GM18508 (cell line): Measurements from ENCODE around the gene CHRND.
"Not testable (repeated sequence)": the region's sequence is repeated elsewhere in the genome, so short reads cannot be mapped to it uniquely, and the experiment has no call there.

Experiments
- ATAC-seq: cut with Tn5 transposase; IDR thresholded peaks from one replicate; pipeline ENCODE4 v1.9.1; 2021; ENCODE audit warnings: moderate number of reproducible peaks; ENCODE audit not compliant: insufficient read depth, unreplicated experiment

The CHRND gene

DNA sequence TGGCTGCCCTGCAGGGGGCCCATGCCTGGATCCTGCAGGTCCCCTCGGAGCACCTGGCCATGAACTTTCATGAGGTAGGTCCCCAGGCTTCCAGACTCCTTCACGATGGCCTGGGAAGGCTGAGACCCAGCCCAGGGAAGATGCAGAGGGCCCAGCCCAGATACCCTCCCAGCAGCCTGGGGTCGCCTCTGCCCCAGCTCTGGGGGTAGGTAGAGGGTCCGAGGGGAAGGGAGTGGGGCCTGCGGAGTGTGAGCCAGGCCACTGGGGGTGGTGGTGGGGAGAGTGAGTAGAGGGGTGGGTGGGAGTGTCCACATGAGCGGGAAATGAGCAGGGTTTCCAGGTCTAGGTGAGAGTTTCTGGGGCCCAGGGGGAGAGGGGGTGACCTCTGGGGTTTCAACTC lies 1.2 kb upstream of the CHRND start:
- no peak for ATAC-seq

GRCh38 chr2:232525199-232525598 lies 761 bp upstream of the CHRND start:
- no peak for ATAC-seq

- no peak for ATAC-seq
Observed at GRCh38 chr2:232526372-232526941, 497 bp downstream of the CHRND start.

GRCh38 chr2:232527905-232528470 lies 2.0 kb downstream of the CHRND start:
- ATAC-seq, result no peak

- ATAC-seq, result no peak
Observed at GRCh38 chr2:232528746-232529460, 2.9 kb downstream of the CHRND start.

DNA sequence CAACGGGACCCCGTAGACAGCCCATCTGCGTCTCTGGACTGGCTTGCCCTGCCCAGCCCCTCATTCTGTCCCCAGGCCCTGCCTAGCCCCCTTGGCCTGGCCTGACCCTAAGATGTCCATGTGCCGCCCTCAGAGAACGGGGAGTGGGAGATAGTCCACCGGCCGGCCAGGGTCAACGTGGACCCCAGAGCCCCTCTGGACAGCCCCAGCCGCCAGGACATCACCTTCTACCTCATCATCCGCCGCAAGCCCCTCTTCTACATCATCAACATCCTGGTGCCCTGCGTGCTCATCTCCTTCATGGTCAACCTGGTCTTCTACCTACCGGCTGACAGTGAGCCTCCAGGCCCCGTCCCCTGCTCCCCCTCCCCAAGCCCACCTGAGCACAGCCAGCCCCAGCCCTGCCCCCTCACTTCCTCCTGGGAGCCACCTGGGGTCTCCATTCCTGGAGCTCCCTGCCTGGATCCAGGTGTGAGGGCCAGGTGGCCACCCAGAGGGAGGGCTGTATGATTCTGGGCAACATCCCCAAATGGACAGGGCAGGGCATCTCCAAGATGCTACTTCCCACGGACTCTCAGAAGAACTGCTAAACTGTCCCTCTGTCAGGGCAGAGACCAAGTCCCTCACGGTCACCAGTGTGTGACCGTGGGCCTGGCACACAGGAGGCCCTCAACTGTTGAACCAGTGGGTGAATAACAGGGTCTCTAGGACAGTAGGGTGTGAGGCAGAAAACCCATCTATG lies 4.0 kb downstream of the CHRND start:
- ATAC-seq, result no peak

- no peak for ATAC-seq
Observed at GRCh38 chr2:232530626-232531260, 4.8 kb downstream of the CHRND start.

DNA sequence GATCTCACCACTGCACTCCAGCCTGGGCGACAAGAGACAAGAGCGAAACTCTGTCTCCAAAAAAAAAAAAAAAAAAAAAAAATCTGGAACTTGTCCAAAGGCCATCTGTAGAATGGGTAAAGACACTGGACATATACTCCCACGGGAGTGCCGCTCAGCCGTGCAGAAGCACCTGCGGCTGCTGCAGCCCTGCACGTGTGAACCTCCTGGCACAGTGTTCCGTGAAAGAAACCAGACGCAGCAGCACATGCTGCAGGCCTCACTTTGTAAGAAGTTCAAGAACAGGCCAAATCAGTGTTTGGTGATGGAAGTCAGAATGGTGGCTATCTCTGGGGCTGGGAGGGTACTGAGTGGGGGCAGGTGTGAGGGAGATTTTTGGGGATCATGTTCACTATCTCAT lies 6.5 kb downstream of the CHRND start:
- ATAC-seq, result no peak

GRCh38 chr2:232532821-232533220 lies 6.9 kb downstream of the CHRND start:
- ATAC-seq, result not testable (repeated sequence)

GRCh38 chr2:232533944-232534710 lies 8.2 kb downstream of the CHRND start:
- no peak for ATAC-seq

- no peak for ATAC-seq
Observed at GRCh38 chr2:232534940-232535651, 9.1 kb downstream of the CHRND start.

GRCh38 chr2:232535761-232536530 lies 10.0 kb downstream of the CHRND start:
- no peak for ATAC-seq

DNA sequence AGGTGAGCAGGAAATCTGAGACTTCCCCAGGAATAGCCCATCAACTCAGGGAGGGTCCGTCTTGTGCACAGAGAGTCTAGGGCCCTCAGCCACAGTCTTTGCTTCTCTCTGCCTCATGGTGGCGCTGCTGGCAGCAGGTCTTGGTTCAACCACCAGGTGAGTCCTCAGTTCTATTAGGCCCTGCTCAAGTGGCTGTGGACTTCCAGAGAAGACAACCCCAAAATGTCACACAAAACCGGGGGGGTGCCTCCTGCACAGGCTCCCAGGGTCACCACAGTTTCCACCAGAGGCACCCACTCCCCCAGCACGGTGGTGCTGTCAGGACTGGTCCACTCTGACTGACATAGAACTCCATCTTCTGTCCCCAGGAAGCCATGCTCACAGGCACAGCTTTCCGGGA lies 11.1 kb downstream of the CHRND start:
- ATAC-seq, result no peak

- no peak for ATAC-seq
Observed at GRCh38 chr2:232537499-232537898, 11.5 kb downstream of the CHRND start.

GRCh38 chr2:232538671-232539070 lies 12.7 kb downstream of the CHRND start:
- ATAC-seq, result no peak

GRCh38 chr2:232539298-232540231 lies 13.6 kb downstream of the CHRND start, which contains the start of gene CHRNG:
CHRNG (plus strand) TSS chr2:232539692; CDS start chr2:232539748, 56 bp downstream.
- ATAC-seq, result no peak

- ATAC-seq, result no peak
Observed at GRCh38 chr2:232540441-232541041, 14.6 kb downstream of the CHRND start.
